Urinary bladder (tissue), 4 donors: ENCODE data around the gene OR4D2. TPM values are rescaled to one million over a fixed set of nuclear protein-coding genes. Genes with fewer than 3 reads are reported as not detected.

Experiments used
- DNase-seq: peaks from one replicate; pipeline ENCODE4 v3.0.0-alpha.2; 2015; ENCODE audit errors: extremely low spot score
- H3K27ac ChIP-seq: one replicate; pipeline ENCODE4 v1.5.1; 2013; ENCODE audit warnings: low read depth, mild to moderate bottlenecking, moderate library complexity
- H3K36me3 ChIP-seq: one replicate; pipeline ENCODE4 v1.6.1; 2013; ENCODE audit warnings: mild to moderate bottlenecking, moderate library complexity; ENCODE audit not compliant: insufficient read depth
- H3K4me1 ChIP-seq: one replicate; pipeline ENCODE4 v1.6.1; 2013; ENCODE audit warnings: mild to moderate bottlenecking, moderate library complexity; ENCODE audit not compliant: insufficient read depth
- H3K4me3 ChIP-seq: one replicate; pipeline ENCODE4 v1.5.1; 2013; ENCODE audit warnings: low read depth, low read length
- WGBS: extraction: QIAGEN DNeasy Blood & Tissue Kit; methylation state at CpG from one replicate; pipeline ENCODE4 v1.1.7; 2013; 5-methylcytosine and 5-hydroxymethylcytosine counted together
- polyA plus RNA-seq: library from polyadenylated mRNA; stranded (reverse); fragments of 200-250 nt; gene quantifications from one replicate; pipeline ENCODE4 v1.2.3, GENCODE V29; 2013
- total RNA-seq: library from RNA; depleted of rRNA; stranded (reverse); fragments of >200 nt; gene quantifications from one replicate; pipeline ENCODE4 v1.2.3, GENCODE V29; 2014
- donor health status: healthy with polysubstance abuse.
- donor health status: healthy.

Gene OR4D2
- total and polyA plus RNA-seq, 2 donors, result not detected

GRCh38 chr17:58184986-58185761 lies 18.4 kb downstream of the OR4D2 start:
- no peak overlapping the region for H3K27ac ChIP-seq
- no peak for DNase-seq
- WGBS, result 71% methylated on average over 8 of the region's 8 CpGs

GRCh38 chr17:58186591-58186990 lies 19.8 kb downstream of the OR4D2 start:
- DNase-seq, result no peak
- Histone ChIP-seq H3K36me3 (no peaks in the 10 kb centered on the region), H3K27ac (no peak overlapping the region), H3K4me3 (no peak overlapping the region), H3K4me1 (no peaks in the 10 kb centered on the region)
- WGBS, result 88% methylated on average over 4 of the region's 4 CpGs

More at GRCh38 chr17:58184986-58185761, 18.4 kb downstream of the OR4D2 start:
- Histone ChIP-seq H3K36me3 (no peaks in the 10 kb centered on the region), H3K4me1 (no peaks in the 10 kb centered on the region), H3K4me3 (no peak overlapping the region)

- Histone ChIP-seq H3K4me1 (no peaks in the 10 kb centered on the region), H3K4me3 (no peak overlapping the region), H3K27ac (no peak overlapping the region), H3K36me3 (no peaks in the 10 kb centered on the region)
- no peak for DNase-seq
- 87% methylated on average over 6 of the region's 6 CpGs for WGBS
Observed at GRCh38 chr17:58187063-58187462, 20.3 kb downstream of the OR4D2 start.

GRCh38 chr17:58187675-58188074 lies 20.9 kb downstream of the OR4D2 start:
- no peak overlapping the region for H3K4me3 ChIP-seq
- 31% methylated on average over 7 of the region's 7 CpGs for WGBS
- no peaks in the 10 kb centered on the region for H3K36me3 ChIP-seq
- DNase-seq, result no peak
- no peaks in the 10 kb centered on the region for H3K4me1 ChIP-seq
- no peak overlapping the region for H3K27ac ChIP-seq

- no peaks in the 10 kb centered on the region for H3K36me3 ChIP-seq
- 53% methylated on average over 11 of the region's 11 CpGs for WGBS
- H3K4me3 ChIP-seq, result no peak overlapping the region
- DNase-seq, result no peak
- H3K27ac ChIP-seq, result no peak overlapping the region
- H3K4me1 ChIP-seq, result no peaks in the 10 kb centered on the region
Observed at GRCh38 chr17:58189436-58190146, 22.8 kb downstream of the OR4D2 start.

- DNase-seq, result no peak
- H3K27ac ChIP-seq, result no peak overlapping the region
- H3K36me3 ChIP-seq, result no peaks in the 10 kb centered on the region
- 28% methylated on average over 14 of the region's 14 CpGs for WGBS
- H3K4me3 ChIP-seq, result no peak overlapping the region
- no peaks in the 10 kb centered on the region for H3K4me1 ChIP-seq
Observed at GRCh38 chr17:58191241-58191896, 24.6 kb downstream of the OR4D2 start.

- Histone ChIP-seq H3K36me3 (no peaks in the 10 kb centered on the region), H3K27ac (no peak within 1 kb of the TSS), H3K4me1 (no peaks in the 10 kb centered on the region), H3K4me3 (no peak within 1 kb of the TSS)
- DNase-seq, result no peak
- WGBS, result 18% methylated on average over 6 of the region's 6 CpGs
Observed at GRCh38 chr17:58192612-58193011, 25.8 kb downstream of the OR4D2 start, which contains the start of gene EPX. EPX (plus strand) TSS chr17:58192726; CDS start chr17:58192847, 121 bp downstream.

GRCh38 chr17:58193641-58194255 lies 27.0 kb downstream of the OR4D2 start:
- DNase-seq, result no peak
- no peak overlapping the region for H3K4me3 ChIP-seq
- H3K36me3 ChIP-seq, result no peaks in the 10 kb centered on the region
- no peak overlapping the region for H3K27ac ChIP-seq
- WGBS, result 75% methylated on average over 18 of the region's 18 CpGs
- no peaks in the 10 kb centered on the region for H3K4me1 ChIP-seq

GRCh38 chr17:58195518-58196123 lies 28.8 kb downstream of the OR4D2 start:
- no peaks in the 10 kb centered on the region for H3K4me1 ChIP-seq
- no peak for DNase-seq
- WGBS, result 74% methylated on average over 5 of the region's 5 CpGs
- no peak overlapping the region for H3K4me3 ChIP-seq
- H3K27ac ChIP-seq, result no peak overlapping the region
- no peaks in the 10 kb centered on the region for H3K36me3 ChIP-seq

GRCh38 chr17:58196610-58197009 lies 29.8 kb downstream of the OR4D2 start:
- 85% methylated on average over 7 of the region's 7 CpGs for WGBS
- DNase-seq, result no peak
- Histone ChIP-seq H3K27ac (no peak overlapping the region), H3K36me3 (no peaks in the 10 kb centered on the region), H3K4me3 (no peak overlapping the region), H3K4me1 (no peaks in the 10 kb centered on the region)

- Histone ChIP-seq H3K27ac (no peak overlapping the region), H3K36me3 (no peaks in the 10 kb centered on the region), H3K4me3 (no peak overlapping the region), H3K4me1 (no peaks in the 10 kb centered on the region)
- WGBS, result 43% methylated on average over 14 of the region's 14 CpGs
- no peak for DNase-seq
Observed at GRCh38 chr17:58200024-58200633, 33.3 kb downstream of the OR4D2 start.

- WGBS, result 72% methylated on average over 7 of the region's 7 CpGs
- H3K27ac ChIP-seq, result no peak overlapping the region
- H3K4me1 ChIP-seq, result no peaks in the 10 kb centered on the region
- H3K36me3 ChIP-seq, result no peaks in the 10 kb centered on the region
- DNase-seq, result no peak
- no peak overlapping the region for H3K4me3 ChIP-seq
Observed at GRCh38 chr17:58202859-58203258, 36.1 kb downstream of the OR4D2 start.

GRCh38 chr17:58204796-58205195 lies 38.0 kb downstream of the OR4D2 start:
- Histone ChIP-seq H3K27ac (no peak overlapping the region), H3K4me1 (no peaks in the 10 kb centered on the region), H3K36me3 (no peaks in the 10 kb centered on the region), H3K4me3 (no peak overlapping the region)
- DNase-seq, result no peak
- 81% methylated on average over 5 of the region's 5 CpGs for WGBS
